IPS-18c (cell line): Measurements from ENCODE around the gene DNM3.
"Not testable (repeated sequence)": the region's sequence is repeated elsewhere in the genome, so short reads cannot be mapped to it uniquely, and the experiment has no call there.

Experiments
- H3K4me3 ChIP-seq: 2 replicates; pipeline ENCODE4 v1.7.0; 2013; ENCODE audit warnings: low read depth, mild to moderate bottlenecking, low read length, moderate library complexity; ENCODE audit not compliant: insufficient read depth
- H3K9me3 ChIP-seq: one replicate; pipeline ENCODE4 v1.6.1; 2013; ENCODE audit warnings: mild to moderate bottlenecking, low read length, moderate library complexity; ENCODE audit not compliant: control insufficient read depth, insufficient read depth

DNM3 gene

GRCh38 chr1:172292840-172293239 is 451.5 kb downstream of the DNM3 start:
- H3K4me3 ChIP-seq, result no peak overlapping the region
- no peaks in the 10 kb centered on the region for H3K9me3 ChIP-seq

GRCh38 chr1:172293429-172293828 is 452.1 kb downstream of the DNM3 start:
- H3K4me3 ChIP-seq, result no peak overlapping the region
- no peaks in the 10 kb centered on the region for H3K9me3 ChIP-seq

- no peak overlapping the region for H3K4me3 ChIP-seq
- peaks cover 10% of the 10 kb centered on the region for H3K9me3 ChIP-seq
Observed at GRCh38 chr1:172298141-172298540, 456.8 kb downstream of the DNM3 start.

GRCh38 chr1:172298911-172299310 is 457.6 kb downstream of the DNM3 start:
- peaks cover 10% of the 10 kb centered on the region for H3K9me3 ChIP-seq
- H3K4me3 ChIP-seq, result no peak overlapping the region

GRCh38 chr1:172299515-172299914 is 458.2 kb downstream of the DNM3 start:
- H3K9me3 ChIP-seq, result peaks cover 10% of the 10 kb centered on the region
- H3K4me3 ChIP-seq, result no peak overlapping the region

- not testable (repeated sequence) for H3K9me3 ChIP-seq, H3K4me3 ChIP-seq
Observed at GRCh38 chr1:172307508-172307907, 466.2 kb downstream of the DNM3 start.

- H3K4me3 ChIP-seq, result no peak overlapping the region
- H3K9me3 ChIP-seq, result peaks cover 2% of the 10 kb centered on the region
Observed at GRCh38 chr1:172308142-172308541, 466.8 kb downstream of the DNM3 start.

- Histone ChIP-seq H3K4me3 (no peak overlapping the region), H3K9me3 (peaks cover 2% of the 10 kb centered on the region)
Observed at GRCh38 chr1:172308577-172308976, 467.3 kb downstream of the DNM3 start.

GRCh38 chr1:172320733-172321132 is 479.4 kb downstream of the DNM3 start:
- H3K4me3 ChIP-seq, result no peak overlapping the region
- H3K9me3 ChIP-seq, result no peaks in the 10 kb centered on the region

GRCh38 chr1:172321451-172321850 is 480.2 kb downstream of the DNM3 start:
- H3K4me3 ChIP-seq, result no peak overlapping the region
- no peaks in the 10 kb centered on the region for H3K9me3 ChIP-seq

GRCh38 chr1:172322219-172323061 is 481.1 kb downstream of the DNM3 start:
- Histone ChIP-seq H3K9me3 (no peaks in the 10 kb centered on the region), H3K4me3 (no peak overlapping the region)

GRCh38 chr1:172323686-172324085 is 482.4 kb downstream of the DNM3 start:
- Histone ChIP-seq H3K9me3 (no peaks in the 10 kb centered on the region), H3K4me3 (no peak overlapping the region)

GRCh38 chr1:172324086-172324485 is 482.8 kb downstream of the DNM3 start:
- no peaks in the 10 kb centered on the region for H3K9me3 ChIP-seq
- H3K4me3 ChIP-seq, result no peak overlapping the region

- Histone ChIP-seq H3K9me3 (no peaks in the 10 kb centered on the region), H3K4me3 (no peak overlapping the region)
Observed at GRCh38 chr1:172324761-172325160, 483.5 kb downstream of the DNM3 start.

- no peaks in the 10 kb centered on the region for H3K9me3 ChIP-seq
Observed at GRCh38 chr1:172325531-172325930, 484.2 kb downstream of the DNM3 start.

GRCh38 chr1:172326136-172326535 is 484.8 kb downstream of the DNM3 start:
- H3K4me3 ChIP-seq, result no peak overlapping the region
- H3K9me3 ChIP-seq, result no peaks in the 10 kb centered on the region

More at GRCh38 chr1:172325531-172325930, 484.2 kb downstream of the DNM3 start:
- H3K4me3 ChIP-seq, result no peak overlapping the region

GRCh38 chr1:172328266-172328665 is 487.0 kb downstream of the DNM3 start:
- Histone ChIP-seq H3K9me3 (no peaks in the 10 kb centered on the region), H3K4me3 (no peak overlapping the region)

GRCh38 chr1:172332230-172332629 is 490.9 kb downstream of the DNM3 start:
- H3K4me3 ChIP-seq, result no peak overlapping the region
- no peaks in the 10 kb centered on the region for H3K9me3 ChIP-seq

- Histone ChIP-seq H3K4me3 (no peak overlapping the region), H3K9me3 (no peaks in the 10 kb centered on the region)
Observed at GRCh38 chr1:172335377-172335776, 494.1 kb downstream of the DNM3 start.
